Measurements from ENCODE around the gene TRAF3. TPM values are rescaled to one million over a fixed set of nuclear protein-coding genes. Genes with fewer than 3 reads are reported as not detected.

TRAF3 gene
- total RNA-seq, 2 experiments from 2014 or later = 37.4 to 38.9 TPM

DNA sequence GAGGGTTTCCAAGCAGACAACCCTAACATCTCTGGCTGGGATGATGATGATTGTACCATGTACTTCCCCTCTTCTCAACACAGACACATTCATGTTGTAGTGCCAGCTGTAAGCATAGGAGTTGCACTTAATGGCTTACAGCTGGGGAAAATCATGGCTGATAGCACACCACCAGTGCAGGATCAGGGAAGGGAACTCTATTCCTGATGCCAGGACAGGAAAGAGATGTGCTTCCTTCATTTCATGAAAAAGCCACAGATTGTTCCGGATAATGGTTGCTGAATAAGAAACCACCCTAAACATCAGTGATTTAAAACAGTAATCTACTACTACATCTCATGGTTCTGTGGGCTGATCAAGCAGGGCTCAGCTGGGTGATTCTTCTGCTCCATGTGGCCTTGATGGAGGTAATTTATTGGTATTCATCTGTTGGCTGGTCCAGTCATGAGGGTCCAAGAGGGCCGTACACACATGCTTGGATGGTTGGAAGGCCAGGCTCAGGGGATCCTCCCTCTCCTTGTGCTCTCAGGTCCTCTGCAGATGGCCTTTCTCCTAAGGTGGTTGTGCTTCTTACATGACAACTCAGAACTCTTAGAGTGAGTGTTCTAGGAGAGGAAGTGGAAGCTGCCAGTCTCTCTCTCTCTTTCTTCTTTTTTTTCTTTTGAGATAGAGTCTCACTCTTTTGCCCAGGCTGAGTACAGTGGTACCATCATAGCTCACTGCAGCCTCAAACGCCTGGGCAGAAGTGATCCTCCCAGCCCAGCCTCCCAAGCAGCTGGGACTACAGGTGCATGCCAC lies 16.5 kb downstream of the TRAF3 start:
- CTCF ChIA-PET = no interaction called here
- no peak for DNase-seq
- POLR2A ChIA-PET = interaction anchor here (1.5 to 2.1 kb wide), 2 partner anchors 15 to 25 kb away, joined by 6 to 7 read pairs; no protein-coding TSS in a partner anchor
- Mint-ChIP-seq H3K27me3 (no peaks in the 10 kb centered on the region), H3K4me3 (no peak overlapping the region), H3K4me1 (peaks cover 50% of the 10 kb centered on the region), H3K36me3 (ENCODE audit: low read depth) (peaks cover 52% of the 10 kb centered on the region), H3K27ac (peak overlapping the region; percentile 26), H3K9me3 (peaks cover 14% of the 10 kb centered on the region)

DNA sequence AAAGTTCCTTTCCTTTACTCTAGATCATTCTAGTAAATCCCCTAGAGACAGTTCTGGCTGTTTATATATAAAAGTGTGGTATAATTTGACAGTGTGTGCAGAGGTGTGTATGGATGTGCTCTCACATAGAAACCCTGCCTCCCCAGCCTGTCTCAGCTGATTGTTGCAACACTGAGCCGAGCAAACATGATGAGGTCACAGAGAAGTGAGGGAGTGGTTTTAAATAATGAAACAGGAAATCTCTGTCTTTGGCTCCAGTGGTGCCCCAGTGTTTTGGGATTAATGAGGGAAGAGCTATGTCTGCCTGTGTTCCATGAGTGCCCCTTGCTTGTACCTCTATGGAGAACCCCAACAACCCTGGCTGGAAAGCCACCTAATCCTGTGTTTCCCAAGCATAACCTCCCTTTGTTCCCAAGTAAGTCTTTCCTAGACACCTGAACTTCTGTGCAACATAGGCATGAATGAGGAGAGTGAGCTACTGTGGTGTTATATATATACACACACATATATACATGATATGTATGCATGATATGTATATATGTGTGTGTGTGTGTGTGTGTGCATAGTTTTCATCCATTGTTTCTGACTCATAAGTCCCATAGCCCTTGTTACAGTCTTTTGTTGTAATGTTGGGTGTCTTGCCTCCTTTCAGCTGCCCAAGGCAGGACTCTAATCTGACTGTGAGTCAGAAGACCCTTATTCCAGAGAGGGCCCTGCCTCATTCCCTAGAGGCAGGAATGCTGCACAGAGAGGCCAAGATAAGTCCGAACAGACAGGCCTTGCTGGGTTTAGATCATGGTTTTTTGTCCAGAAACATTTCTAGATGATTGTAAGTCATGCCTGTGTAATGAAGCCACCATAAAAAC lies 18.0 kb downstream of the TRAF3 start:
- H3K4me3 Mint-ChIP-seq = no peak overlapping the region
- peak; percentile 59 for DNase-seq
- peaks cover 14% of the 10 kb centered on the region for H3K9me3 Mint-ChIP-seq
- H3K27me3 Mint-ChIP-seq = no peaks in the 10 kb centered on the region
- peaks cover 40% of the 10 kb centered on the region for H3K36me3 Mint-ChIP-seq (ENCODE audit: low read depth)
- POLR2A ChIA-PET = interaction anchor here (0.8 to 2.4 kb wide), 6 partner anchors 10 to 24 kb away, joined by 3 to 9 read pairs (median 6); no protein-coding TSS in a partner anchor
- peaks cover 43% of the 10 kb centered on the region for H3K4me1 Mint-ChIP-seq
- peak overlapping the region; percentile 73 for H3K27ac Mint-ChIP-seq
- CTCF ChIA-PET = interaction anchor here (1.6 kb wide), 1 partner anchor 14 kb away, joined by 4 read pairs; no protein-coding TSS in a partner anchor

DNA sequence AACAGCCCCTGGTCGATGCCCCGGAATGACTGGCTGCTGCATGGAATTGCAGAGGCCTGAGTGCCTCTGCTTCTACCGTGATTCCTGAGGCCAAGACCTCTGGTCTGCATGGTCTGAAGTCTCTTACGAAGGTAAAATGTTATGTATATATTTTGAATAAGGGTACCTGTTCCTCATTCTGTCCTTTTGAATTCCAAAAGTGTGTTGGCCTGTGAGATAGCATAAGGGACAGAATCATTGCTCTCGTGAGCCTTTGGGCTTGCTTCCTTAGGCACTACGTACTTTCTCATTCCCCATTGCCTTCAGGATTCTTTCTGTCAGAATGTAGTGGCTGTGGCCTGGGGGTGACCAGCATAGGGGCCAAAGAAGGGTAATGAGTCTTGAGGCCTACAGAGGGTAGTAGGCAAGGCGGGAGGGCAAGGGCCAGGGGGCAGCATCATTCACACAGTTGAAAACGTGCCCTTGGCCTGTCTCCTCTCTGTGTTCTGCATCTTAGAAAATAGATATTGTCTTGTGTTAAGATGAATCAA lies 19.5 kb downstream of the TRAF3 start:
- CTCF ChIA-PET = no interaction called here
- no peaks in the 10 kb centered on the region for H3K27me3 Mint-ChIP-seq
- H3K9me3 Mint-ChIP-seq = peaks cover 6% of the 10 kb centered on the region
- POLR2A ChIA-PET = interaction anchor here (2.4 kb wide), 1 partner anchor 12 kb away, joined by 9 read pairs; no protein-coding TSS in a partner anchor
- H3K4me3 Mint-ChIP-seq = no peak overlapping the region
- no peak overlapping the region for H3K27ac Mint-ChIP-seq
- H3K36me3 Mint-ChIP-seq (ENCODE audit: low read depth) = peaks cover 33% of the 10 kb centered on the region
- H3K4me1 Mint-ChIP-seq = peaks cover 37% of the 10 kb centered on the region
- no peak for DNase-seq

DNA sequence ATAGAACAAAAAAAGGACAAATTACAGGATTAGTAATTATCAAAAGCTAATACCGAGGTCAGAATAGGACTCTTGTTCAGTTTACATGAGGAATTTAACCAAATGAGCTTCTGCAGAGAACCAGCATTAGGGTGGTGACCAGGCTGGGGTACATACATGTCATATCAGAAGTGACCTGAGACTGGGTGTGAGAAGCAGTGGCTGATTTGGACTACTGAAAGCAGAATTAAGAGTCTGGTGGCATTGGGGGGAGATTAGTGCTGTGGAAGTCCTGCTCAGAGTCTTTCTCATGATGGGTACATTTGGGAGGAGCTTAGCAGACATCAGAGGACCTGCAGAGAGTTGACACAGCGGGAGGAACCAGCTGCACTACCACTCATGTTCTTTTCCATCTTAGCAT lies 21.7 kb downstream of the TRAF3 start:
- POLR2A ChIA-PET = interaction anchor here (1.5 kb wide), 1 partner anchor 32 kb away, joined by 3 read pairs; no protein-coding TSS in a partner anchor
- Mint-ChIP-seq H3K4me1 (peaks cover 40% of the 10 kb centered on the region), H3K9me3 (no peaks in the 10 kb centered on the region), H3K27ac (no peak overlapping the region), H3K4me3 (no peak overlapping the region), H3K36me3 (ENCODE audit: low read depth) (peaks cover 14% of the 10 kb centered on the region), H3K27me3 (no peaks in the 10 kb centered on the region)
- CTCF ChIA-PET = no interaction called here
- no peak for DNase-seq

DNA sequence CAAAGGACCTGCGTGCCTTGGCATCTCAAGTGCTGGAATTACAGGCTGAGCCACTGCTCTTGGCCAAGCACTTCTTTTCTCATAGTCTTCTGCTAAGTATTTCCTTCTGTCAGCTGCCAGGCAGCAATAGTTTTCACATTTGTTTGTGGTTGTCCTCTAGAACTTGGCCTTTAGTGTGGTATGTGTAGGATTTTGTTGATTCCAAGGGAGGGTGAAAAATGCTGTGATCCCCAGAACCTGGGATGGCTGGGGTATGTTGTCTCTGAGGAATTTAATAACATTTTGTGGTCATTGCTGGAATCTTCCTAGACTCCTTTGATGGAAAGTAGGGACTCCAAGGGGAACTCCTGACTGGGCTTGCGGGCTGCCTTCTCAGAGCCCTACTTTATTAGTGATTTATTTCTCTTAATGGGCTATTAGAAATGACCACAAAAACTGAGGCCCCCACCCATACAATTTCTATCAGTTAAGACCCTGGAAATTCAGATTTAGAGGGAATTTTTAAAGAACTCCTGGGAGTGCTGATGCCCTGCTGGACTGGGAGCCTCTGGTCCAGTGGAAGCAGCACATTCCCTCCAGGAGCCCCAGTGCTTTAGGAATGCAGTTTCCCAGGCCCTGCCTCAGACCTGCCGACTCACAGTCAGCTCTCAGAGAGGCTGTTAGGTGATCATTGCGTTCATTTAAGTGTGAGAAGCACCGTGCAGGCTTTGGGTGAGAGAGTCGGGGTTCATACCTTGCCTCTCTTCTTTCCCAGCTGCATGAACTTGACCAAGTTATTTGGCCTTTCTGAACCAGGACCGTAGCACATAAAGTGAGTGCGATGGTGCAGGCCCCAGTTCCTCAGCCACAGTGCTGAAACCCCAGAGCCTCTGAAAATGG lies 22.7 kb downstream of the TRAF3 start:
- no peak overlapping the region for H3K27ac Mint-ChIP-seq
- peaks cover 40% of the 10 kb centered on the region for H3K4me1 Mint-ChIP-seq
- H3K4me3 Mint-ChIP-seq = no peak overlapping the region
- DNase-seq = no peak
- H3K36me3 Mint-ChIP-seq (ENCODE audit: low read depth) = peaks cover 11% of the 10 kb centered on the region
- H3K27me3 Mint-ChIP-seq = no peaks in the 10 kb centered on the region
- ChIA-PET POLR2A (interaction anchor here (1.7 kb wide), 1 partner anchor 18 kb away, joined by 5 read pairs; no protein-coding TSS in a partner anchor), CTCF (no interaction called here)
- no peaks in the 10 kb centered on the region for H3K9me3 Mint-ChIP-seq

DNA sequence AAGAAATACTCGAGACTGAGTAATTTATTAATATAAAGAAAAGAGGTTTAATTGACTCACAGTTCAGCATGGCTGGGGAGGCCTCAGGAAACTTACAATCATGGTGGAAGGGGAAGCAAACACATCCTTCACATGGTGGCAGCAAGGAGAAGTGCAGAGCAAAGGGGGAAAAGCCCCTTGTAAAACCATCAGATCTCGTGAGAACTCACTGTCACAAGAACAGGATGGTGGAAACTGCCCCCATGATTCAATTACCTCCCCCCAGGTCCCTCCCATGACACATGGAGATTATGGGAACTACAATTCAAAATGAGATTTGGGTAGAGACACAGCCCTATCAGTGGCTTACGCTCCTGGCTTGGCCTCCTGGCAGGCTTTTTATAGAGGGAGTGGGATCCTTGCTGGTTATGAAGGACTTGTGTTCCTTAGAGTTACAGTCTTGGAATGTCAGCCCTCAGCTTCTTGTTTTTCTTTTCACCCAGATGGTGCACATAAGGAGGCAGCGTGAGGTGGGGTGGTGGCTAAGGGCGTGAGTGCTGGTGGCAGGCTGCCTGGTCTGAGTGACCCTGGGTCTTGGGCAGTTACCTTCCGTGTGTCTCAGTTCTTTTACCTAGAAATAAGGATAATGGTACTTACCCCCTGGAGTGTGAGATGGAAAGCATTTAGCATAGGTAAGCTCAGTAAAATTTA lies 25.7 kb downstream of the TRAF3 start:
- Mint-ChIP-seq H3K4me3 (no peak overlapping the region), H3K27me3 (no peaks in the 10 kb centered on the region), H3K36me3 (ENCODE audit: low read depth) (peaks cover 9% of the 10 kb centered on the region), H3K4me1 (peaks cover 58% of the 10 kb centered on the region), H3K9me3 (no peaks in the 10 kb centered on the region), H3K27ac (peak overlapping the region; percentile 57)
- ChIA-PET CTCF (no interaction called here), POLR2A (no interaction called here)
- no peak for DNase-seq

DNA sequence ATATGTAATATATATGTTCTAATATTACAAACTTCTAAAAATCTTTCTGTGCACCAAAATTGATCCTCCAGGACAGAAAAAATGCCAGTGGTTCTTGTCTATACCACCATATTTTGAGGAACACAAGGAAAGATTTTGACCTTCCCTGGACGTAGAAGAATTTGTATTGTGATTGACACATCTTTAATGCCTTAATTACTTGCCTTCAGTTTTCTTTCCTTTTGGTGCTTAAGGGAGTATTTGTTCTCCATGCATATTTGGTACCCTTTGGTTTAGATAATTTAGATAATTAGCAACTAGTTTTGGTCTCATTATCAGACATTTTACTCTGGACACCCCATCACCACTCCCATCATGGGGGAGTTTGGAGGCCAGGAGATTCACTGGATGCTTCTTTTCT lies 27.6 kb downstream of the TRAF3 start:
- POLR2A ChIA-PET = no interaction called here
- Mint-ChIP-seq H3K36me3 (ENCODE audit: low read depth) (peaks cover 9% of the 10 kb centered on the region), H3K4me1 (peaks cover 57% of the 10 kb centered on the region)

DNA sequence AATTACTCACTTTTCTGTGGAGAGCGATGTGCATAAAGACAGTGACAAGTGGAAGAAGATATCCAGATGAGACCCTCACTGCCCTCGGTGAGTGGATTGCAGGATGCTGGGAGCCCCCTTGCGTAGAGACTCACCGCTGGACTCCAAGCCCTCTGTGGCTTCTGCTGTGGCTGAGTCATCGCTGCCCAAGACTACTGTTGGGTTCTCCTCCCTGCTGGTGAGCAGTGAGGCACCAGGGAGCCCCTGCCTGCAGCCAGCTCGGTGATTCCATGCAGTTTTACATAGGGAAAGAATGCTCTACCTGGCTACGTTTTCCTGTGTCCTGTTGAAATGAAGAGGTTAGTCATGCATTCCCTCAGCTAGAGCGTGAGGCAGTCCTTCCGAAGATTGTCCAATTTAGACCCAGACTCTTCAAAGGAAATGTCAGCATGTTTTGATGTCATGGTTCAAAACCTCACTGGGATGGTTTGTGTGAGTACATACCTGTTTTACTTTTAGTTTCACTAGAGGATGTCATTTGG lies 28.2 kb downstream of the TRAF3 start:
- peaks cover 14% of the 10 kb centered on the region for H3K36me3 Mint-ChIP-seq (ENCODE audit: low read depth)
- ChIA-PET CTCF (no interaction called here), POLR2A (no interaction called here)
- H3K4me3 Mint-ChIP-seq = peak overlapping the region; percentile 63
- peak overlapping the region; percentile 94 for H3K27ac Mint-ChIP-seq
- peaks cover 62% of the 10 kb centered on the region for H3K4me1 Mint-ChIP-seq
- no peaks in the 10 kb centered on the region for H3K9me3 Mint-ChIP-seq
- peak; percentile 69 for DNase-seq
- H3K27me3 Mint-ChIP-seq = no peaks in the 10 kb centered on the region

More for the DNA sequence above, 27.6 kb downstream of the TRAF3 start:
- CTCF ChIA-PET = no interaction called here
- H3K9me3 Mint-ChIP-seq = no peaks in the 10 kb centered on the region
- DNase-seq = no peak
- H3K27ac Mint-ChIP-seq = peak overlapping the region; percentile 94
- H3K27me3 Mint-ChIP-seq = no peaks in the 10 kb centered on the region
- H3K4me3 Mint-ChIP-seq = peak overlapping the region; percentile 63

DNA sequence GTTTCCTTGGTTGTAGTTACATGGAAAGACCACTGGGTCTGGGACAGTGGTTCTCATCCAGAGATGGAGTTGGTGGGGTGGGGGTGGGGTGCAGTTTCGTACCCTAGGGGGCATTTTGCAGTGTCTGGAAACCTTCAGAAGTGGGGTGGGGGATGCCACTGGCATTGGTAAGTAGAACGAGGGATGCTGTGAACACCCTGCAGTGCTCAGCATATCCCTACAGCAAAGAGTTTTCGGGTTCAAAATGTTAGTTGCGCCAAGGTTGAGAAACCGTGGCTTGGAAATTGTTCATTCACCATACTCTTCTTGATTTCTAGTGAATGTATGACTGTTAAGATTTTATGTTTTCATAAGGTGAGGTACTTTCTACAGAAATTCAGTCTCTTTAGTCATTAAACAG lies 28.7 kb downstream of the TRAF3 start:
- H3K4me1 Mint-ChIP-seq = peaks cover 68% of the 10 kb centered on the region
- CTCF ChIA-PET = interaction anchor here (0.9 kb wide), 1 partner anchor 13 kb away, joined by 3 read pairs; no protein-coding TSS in a partner anchor
- POLR2A ChIA-PET = interaction anchor here (0.6 to 2.1 kb wide), 5 partner anchors 11 to 176 kb away, joined by 3 to 10 read pairs (median 3); no protein-coding TSS in a partner anchor
- H3K36me3 Mint-ChIP-seq (ENCODE audit: low read depth) = peaks cover 17% of the 10 kb centered on the region
- peak overlapping the region; percentile 63 for H3K4me3 Mint-ChIP-seq
- peak overlapping the region; percentile 94 for H3K27ac Mint-ChIP-seq
- DNase-seq = no peak
- H3K27me3 Mint-ChIP-seq = no peaks in the 10 kb centered on the region
- H3K9me3 Mint-ChIP-seq = no peaks in the 10 kb centered on the region

DNA sequence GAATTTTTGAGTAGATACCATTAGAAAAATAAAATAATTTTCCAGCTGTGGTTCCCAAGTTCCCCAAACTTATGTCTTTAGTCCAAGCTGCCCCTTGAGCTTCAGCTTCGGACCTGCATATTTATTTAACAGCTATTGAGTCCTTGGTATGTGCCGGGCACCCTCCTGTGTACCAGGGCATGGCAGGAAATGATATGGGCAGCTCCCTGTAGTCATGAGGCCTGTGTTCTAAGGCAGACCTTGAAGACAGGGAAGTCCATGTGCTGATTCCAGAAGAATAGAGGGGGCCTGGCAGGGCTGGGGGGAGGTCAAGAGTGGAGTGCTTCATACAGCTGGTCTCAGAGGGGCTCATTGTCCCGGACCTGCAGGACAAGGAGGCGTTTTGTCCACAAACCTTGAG lies 29.2 kb downstream of the TRAF3 start:
- peaks cover 13% of the 10 kb centered on the region for H3K36me3 Mint-ChIP-seq (ENCODE audit: low read depth)
- H3K4me1 Mint-ChIP-seq = peaks cover 68% of the 10 kb centered on the region
- CTCF ChIA-PET = interaction anchor here (0.9 kb wide), 1 partner anchor 12 kb away, joined by 3 read pairs; no protein-coding TSS in a partner anchor
- H3K9me3 Mint-ChIP-seq = no peaks in the 10 kb centered on the region
- peak overlapping the region; percentile 94 for H3K27ac Mint-ChIP-seq
- DNase-seq = no peak
- H3K27me3 Mint-ChIP-seq = no peaks in the 10 kb centered on the region
- no peak overlapping the region for H3K4me3 Mint-ChIP-seq
- POLR2A ChIA-PET = interaction anchor here (0.6 to 2.1 kb wide), 6 partner anchors 11 to 177 kb away, joined by 3 to 10 read pairs (median 3); no protein-coding TSS in a partner anchor

DNA sequence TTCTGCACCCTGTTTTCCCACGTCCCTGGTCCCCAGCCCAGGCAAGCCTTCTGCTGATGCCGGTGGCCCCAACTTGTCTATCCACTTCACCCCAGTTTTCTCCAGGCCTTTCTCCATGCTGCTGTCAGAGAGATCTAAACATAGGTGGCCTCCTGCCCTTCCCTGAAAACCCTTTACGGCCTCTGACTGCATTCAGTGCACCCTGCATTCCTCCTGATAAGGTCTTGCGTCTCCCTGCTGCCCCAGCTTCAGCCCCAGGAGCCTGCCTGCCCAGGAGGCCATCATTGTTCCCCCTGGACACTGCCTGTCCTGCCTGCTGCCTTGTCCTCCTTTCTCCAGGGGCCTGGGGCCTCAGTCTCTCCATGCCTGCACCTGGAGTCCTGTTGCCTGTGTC lies 29.8 kb downstream of the TRAF3 start:
- H3K27ac Mint-ChIP-seq = peak overlapping the region; percentile 94
- H3K4me3 Mint-ChIP-seq = no peak overlapping the region
- no peaks in the 10 kb centered on the region for H3K27me3 Mint-ChIP-seq
- DNase-seq = no peak
- ChIA-PET CTCF (no interaction called here), POLR2A (interaction anchor here (0.8 to 2.1 kb wide), 5 partner anchors 10 to 22 kb away, joined by 3 to 10 read pairs (median 6); no protein-coding TSS in a partner anchor)
- H3K36me3 Mint-ChIP-seq (ENCODE audit: low read depth) = peaks cover 16% of the 10 kb centered on the region
- H3K4me1 Mint-ChIP-seq = peaks cover 72% of the 10 kb centered on the region
- H3K9me3 Mint-ChIP-seq = no peaks in the 10 kb centered on the region
